ENCODE measurements around the gene TNFRSF21.
"Not testable (repeated sequence)": the region's sequence is repeated elsewhere in the genome, so short reads cannot be mapped to it uniquely, and the experiment has no call there.

TNFRSF21 gene

GRCh38 chr6:47286301-47286700 lies 23.4 kb downstream of the TNFRSF21 start:
- DNase-seq (ENCODE audit: low read depth): no peak

- DNase-seq (ENCODE audit: low read depth): no peak
Measured at GRCh38 chr6:47283993-47284392, 25.7 kb downstream of the TNFRSF21 start.

- no peak for DNase-seq (ENCODE audit: low read depth)
Measured at GRCh38 chr6:47278545-47278944, 31.2 kb downstream of the TNFRSF21 start.

- no peak for DNase-seq (ENCODE audit: low read depth)
Measured at GRCh38 chr6:47277702-47278101, 32.0 kb downstream of the TNFRSF21 start.

- DNase-seq (ENCODE audit: low read depth): no peak
Measured at GRCh38 chr6:47276377-47276776, 33.3 kb downstream of the TNFRSF21 start.

- DNase-seq (ENCODE audit: low read depth): no peak
Measured at GRCh38 chr6:47275640-47276039, 34.1 kb downstream of the TNFRSF21 start.

- not testable (repeated sequence) for DNase-seq (ENCODE audit: low read depth)
Measured at GRCh38 chr6:47275132-47275531, 34.6 kb downstream of the TNFRSF21 start.

GRCh38 chr6:47268572-47269187 lies 41.0 kb downstream of the TNFRSF21 start:
- DNase-seq (ENCODE audit: low read depth): no peak

- DNase-seq (ENCODE audit: low read depth): no peak
Measured at GRCh38 chr6:47267301-47267700, 42.4 kb downstream of the TNFRSF21 start.

GRCh38 chr6:47265971-47266370 lies 43.7 kb downstream of the TNFRSF21 start:
- no peak for DNase-seq (ENCODE audit: low read depth)

- no peak for DNase-seq (ENCODE audit: low read depth)
Measured at GRCh38 chr6:47264775-47265184, 44.9 kb downstream of the TNFRSF21 start.

GRCh38 chr6:47263268-47263667 lies 46.4 kb downstream of the TNFRSF21 start:
- no peak for DNase-seq (ENCODE audit: low read depth)

- no peak for DNase-seq (ENCODE audit: low read depth)
Measured at GRCh38 chr6:47262231-47262630, 47.5 kb downstream of the TNFRSF21 start.

GRCh38 chr6:47261191-47261590 lies 48.5 kb downstream of the TNFRSF21 start:
- no peak for DNase-seq (ENCODE audit: low read depth)

GRCh38 chr6:47260021-47260420 lies 49.7 kb downstream of the TNFRSF21 start:
- DNase-seq (ENCODE audit: low read depth): no peak

GRCh38 chr6:47258724-47259347 lies 50.9 kb downstream of the TNFRSF21 start:
- DNase-seq (ENCODE audit: low read depth): no peak

- no peak for DNase-seq (ENCODE audit: low read depth)
Measured at GRCh38 chr6:47256981-47257730, 52.5 kb downstream of the TNFRSF21 start.

- DNase-seq (ENCODE audit: low read depth): no peak
Measured at GRCh38 chr6:47256361-47256760, 53.3 kb downstream of the TNFRSF21 start.

- no peak for DNase-seq (ENCODE audit: low read depth)
Measured at GRCh38 chr6:47254906-47255305, 54.8 kb downstream of the TNFRSF21 start.

GRCh38 chr6:47254051-47254450 lies 55.7 kb downstream of the TNFRSF21 start:
- DNase-seq (ENCODE audit: low read depth): no peak

- no peak for DNase-seq (ENCODE audit: low read depth)
Measured at GRCh38 chr6:47253136-47253535, 56.6 kb downstream of the TNFRSF21 start.

- DNase-seq (ENCODE audit: low read depth): no peak
Measured at GRCh38 chr6:47252633-47253032, 57.1 kb downstream of the TNFRSF21 start.

- DNase-seq (ENCODE audit: low read depth): no peak
Measured at GRCh38 chr6:47251396-47251795, 58.3 kb downstream of the TNFRSF21 start.

Measured in T-helper 22 cell (primary cell).